Measurements from ENCODE around the gene MSGN1. TPM values are rescaled to one million over a fixed set of nuclear protein-coding genes. Genes with fewer than 3 reads are reported as not detected.

The MSGN1 gene
- total RNA-seq, result not detected
- long read RNA-seq, donor 1, result 0 reads
- long read RNA-seq, donor 2, result 0 reads

- DNase-seq (ENCODE audit: low spot score), result no peak
- intact Hi-C loops (cut with DNase I), result no loop called here
Observed at GRCh38 chr2:17816396-17817245, at the start of gene MSGN1. MSGN1 (plus strand) TSS chr2:17816460; CDS start chr2:17816519, 59 bp downstream.

- intact Hi-C loops (cut with DNase I), result no loop called here
Observed at GRCh38 chr2:17768894-17769293, 47.4 kb upstream of the MSGN1 start.

GRCh38 chr2:17771956-17772355 lies 44.3 kb upstream of the MSGN1 start:
- no peak for DNase-seq (ENCODE audit: low spot score)
- intact Hi-C loops (cut with DNase I), result no loop called here

More at GRCh38 chr2:17768894-17769293, 47.4 kb upstream of the MSGN1 start:
- DNase-seq (ENCODE audit: low spot score), result no peak

GRCh38 chr2:17772532-17772931 lies 43.7 kb upstream of the MSGN1 start:
- intact Hi-C loops (cut with DNase I), result no loop called here
- DNase-seq (ENCODE audit: low spot score), result no peak

- DNase-seq (ENCODE audit: low spot score), result no peak
- intact Hi-C loops (cut with DNase I), result no loop called here
Observed at GRCh38 chr2:17780546-17780945, 35.7 kb upstream of the MSGN1 start.

- intact Hi-C loops (cut with DNase I), result no loop called here
- no peak for DNase-seq (ENCODE audit: low spot score)
Observed at GRCh38 chr2:17781482-17781881, 34.8 kb upstream of the MSGN1 start.

GRCh38 chr2:17786727-17787126 lies 29.5 kb upstream of the MSGN1 start:
- no peak for DNase-seq (ENCODE audit: low spot score)
- intact Hi-C loops (cut with DNase I), result no loop called here

- no peak for DNase-seq (ENCODE audit: low spot score)
- intact Hi-C loops (cut with DNase I), result no loop called here
Observed at GRCh38 chr2:17788773-17789172, 27.5 kb upstream of the MSGN1 start.

- intact Hi-C loops (cut with DNase I), result no loop called here
- DNase-seq (ENCODE audit: low spot score), result no peak
Observed at GRCh38 chr2:17790536-17790935, 25.7 kb upstream of the MSGN1 start.

- no peak for DNase-seq (ENCODE audit: low spot score)
- intact Hi-C loops (cut with DNase I), result no loop called here
Observed at GRCh38 chr2:17791121-17791816, 25.0 kb upstream of the MSGN1 start.

- intact Hi-C loops (cut with DNase I), result no loop called here
- no peak for DNase-seq (ENCODE audit: low spot score)
Observed at GRCh38 chr2:17791817-17792130, 24.5 kb upstream of the MSGN1 start.

- intact Hi-C loops (cut with DNase I), result no loop called here
Observed at GRCh38 chr2:17792515-17792914, 23.7 kb upstream of the MSGN1 start.

GRCh38 chr2:17793296-17793695 lies 23.0 kb upstream of the MSGN1 start:
- no peak for DNase-seq (ENCODE audit: low spot score)
- intact Hi-C loops (cut with DNase I), result no loop called here

More at GRCh38 chr2:17792515-17792914, 23.7 kb upstream of the MSGN1 start:
- DNase-seq (ENCODE audit: low spot score), result no peak

GRCh38 chr2:17793803-17794354 lies 22.4 kb upstream of the MSGN1 start:
- intact Hi-C loops (cut with DNase I), result no loop called here
- no peak for DNase-seq (ENCODE audit: low spot score)

- DNase-seq (ENCODE audit: low spot score), result no peak
Observed at GRCh38 chr2:17795309-17795708, 21.0 kb upstream of the MSGN1 start.

GRCh38 chr2:17798338-17798737 lies 17.9 kb upstream of the MSGN1 start:
- intact Hi-C loops (cut with DNase I), result no loop called here
- DNase-seq (ENCODE audit: low spot score), result no peak

More at GRCh38 chr2:17795309-17795708, 21.0 kb upstream of the MSGN1 start:
- intact Hi-C loops (cut with DNase I), result no loop called here

- intact Hi-C loops (cut with DNase I), result no loop called here
- no peak for DNase-seq (ENCODE audit: low spot score)
Observed at GRCh38 chr2:17799301-17800120, 16.7 kb upstream of the MSGN1 start.

- intact Hi-C loops (cut with DNase I), result no loop called here
- DNase-seq (ENCODE audit: low spot score), result no peak
Observed at GRCh38 chr2:17800219-17800618, 16.0 kb upstream of the MSGN1 start.

- DNase-seq (ENCODE audit: low spot score), result no peak
Observed at GRCh38 chr2:17800693-17801458, 15.4 kb upstream of the MSGN1 start.

More at GRCh38 chr2:17800693-17801458, 15.4 kb upstream of the MSGN1 start:
- intact Hi-C loops (cut with DNase I), result no loop called here
